ELF-1 (cell line): ENCODE measurements around the gene SPECC1.
A peak's percentile ranks its signal among the peaks of the same experiment; 100 is the strongest.
"Not testable (repeated sequence)": the region's sequence is repeated elsewhere in the genome, so short reads cannot be mapped to it uniquely, and the experiment has no call there.

Source experiments
- DNase-seq: peaks from one replicate; pipeline ENCODE4 v3.0.0-alpha.2; 2016; ENCODE audit warnings: low read depth, low spot score

The SPECC1 gene

DNA sequence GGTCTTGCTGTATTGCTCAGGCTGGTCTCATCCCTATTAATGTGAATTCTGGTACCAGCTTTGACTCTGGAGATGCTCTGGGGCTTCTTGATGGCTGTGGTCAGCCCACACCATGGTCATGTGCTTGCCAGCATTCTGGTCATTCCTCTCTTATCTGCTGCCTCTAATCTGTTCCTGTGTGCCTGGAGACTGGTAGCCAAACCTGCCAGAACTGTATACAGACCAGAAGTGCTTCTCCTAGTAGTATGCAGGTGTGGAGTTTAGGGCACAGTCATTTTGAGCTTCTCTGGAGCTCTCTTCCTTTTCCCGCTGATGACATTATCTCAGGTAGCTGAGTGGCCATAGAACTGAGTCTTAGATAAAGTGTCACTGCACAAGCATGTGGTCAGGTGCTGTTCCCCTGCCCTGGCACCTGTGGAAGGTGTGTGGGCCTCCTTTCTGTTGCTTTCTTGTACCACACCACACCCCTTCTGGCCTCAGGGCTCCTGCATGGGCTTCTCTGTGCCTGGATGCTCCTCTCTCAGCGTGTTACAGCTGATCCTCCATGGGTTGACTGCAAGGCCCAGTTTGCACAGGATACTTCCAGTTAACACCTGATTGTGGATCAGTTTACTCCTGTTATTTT lies 162.7 kb downstream of the SPECC1 start:
- DNase-seq: peak; percentile 79

DNA sequence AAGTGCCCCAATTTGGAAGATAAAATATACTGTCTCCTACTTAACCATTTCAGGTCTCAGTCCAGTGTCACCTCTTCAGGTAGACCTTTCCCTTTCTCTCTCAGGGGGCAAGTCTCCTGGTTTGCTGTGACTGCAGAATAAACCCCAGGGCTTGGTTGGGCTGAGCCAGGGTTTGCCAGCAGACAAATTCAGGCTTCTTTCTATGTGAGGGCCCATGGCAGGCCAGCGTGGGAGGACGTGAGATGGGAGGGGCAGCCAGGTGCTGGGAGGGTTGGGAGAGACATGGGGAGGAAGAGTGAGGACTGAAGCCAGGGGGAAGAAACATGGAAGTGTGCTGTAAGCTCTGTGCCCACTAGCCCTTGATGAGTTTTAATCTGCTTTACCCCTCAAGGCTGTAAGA lies 163.2 kb downstream of the SPECC1 start:
- peak; percentile 78 for DNase-seq

DNA sequence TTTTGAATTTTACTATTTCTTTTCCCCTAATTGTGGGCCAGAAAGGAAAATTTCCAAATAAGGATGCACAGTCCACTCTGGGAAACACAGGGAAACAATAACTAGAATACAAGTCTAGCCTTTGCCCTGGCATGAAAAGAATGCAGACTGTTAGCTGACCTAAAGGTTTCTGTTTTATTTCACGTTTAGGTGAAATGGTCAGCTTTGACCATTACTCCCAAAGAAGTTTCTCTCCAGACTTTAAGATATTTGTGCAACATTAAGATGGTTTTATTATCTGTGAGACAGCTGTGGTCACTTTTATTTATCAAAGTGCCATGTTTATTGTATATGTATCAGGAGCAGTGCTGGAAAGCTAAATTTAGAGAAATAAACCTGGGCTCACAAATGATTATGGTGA lies 163.9 kb downstream of the SPECC1 start:
- DNase-seq: no peak

GRCh38 chr17:20174588-20175265 lies 165.6 kb downstream of the SPECC1 start:
- DNase-seq: peak; percentile 49

- DNase-seq: no peak
These were observed 169.9 kb downstream of the SPECC1 start for GRCh38 chr17:20179041-20179440.

GRCh38 chr17:20180661-20181060 lies 171.5 kb downstream of the SPECC1 start:
- DNase-seq: no peak

DNA sequence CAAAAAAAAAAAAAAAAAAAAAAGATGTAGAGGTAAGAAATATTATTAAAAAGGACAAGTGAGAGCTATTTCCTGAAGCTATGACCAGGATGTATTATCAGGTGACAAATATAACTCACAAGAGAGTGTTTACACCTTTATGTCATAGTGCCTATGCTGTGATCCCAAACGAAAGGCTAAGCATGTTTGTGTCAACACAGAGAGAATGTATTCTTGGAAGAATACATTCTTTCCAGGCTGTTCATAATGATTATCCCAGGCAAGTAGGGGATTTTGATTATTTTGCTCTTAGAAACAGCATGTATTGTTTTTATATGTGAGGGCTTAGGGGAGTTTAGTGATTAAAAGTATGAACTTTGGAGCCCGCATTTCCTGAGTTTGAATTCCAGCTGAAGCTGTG lies 175.0 kb downstream of the SPECC1 start:
- DNase-seq: no peak

- peak; percentile 19 for DNase-seq
These were observed 175.9 kb downstream of the SPECC1 start for GRCh38 chr17:20184977-20185619.

DNA sequence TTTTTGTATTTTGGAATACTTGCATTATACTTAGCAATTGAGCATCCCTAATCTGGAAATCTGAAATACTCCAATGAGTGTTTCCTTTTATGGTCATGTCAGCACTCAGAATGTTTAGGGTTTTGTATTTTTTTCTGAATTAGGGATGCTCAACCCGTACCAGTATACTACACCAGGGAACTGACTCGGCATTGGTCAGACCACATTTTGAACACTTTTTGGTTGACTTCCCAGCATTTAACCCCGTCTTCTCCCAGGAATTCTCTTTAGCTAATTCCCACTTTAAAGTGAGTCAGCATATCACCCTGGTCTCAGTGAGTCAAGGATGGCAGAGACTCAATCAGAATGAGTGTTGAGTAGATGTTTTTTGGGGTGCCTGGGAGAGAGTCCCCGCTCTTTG lies 177.9 kb downstream of the SPECC1 start:
- no peak for DNase-seq

- DNase-seq: peak; percentile 62
These were observed 180.1 kb downstream of the SPECC1 start for GRCh38 chr17:20189302-20189701.

- no peak for DNase-seq
These were observed 180.8 kb downstream of the SPECC1 start for GRCh38 chr17:20189979-20190378.

GRCh38 chr17:20190605-20191004 lies 181.4 kb downstream of the SPECC1 start:
- no peak for DNase-seq

DNA sequence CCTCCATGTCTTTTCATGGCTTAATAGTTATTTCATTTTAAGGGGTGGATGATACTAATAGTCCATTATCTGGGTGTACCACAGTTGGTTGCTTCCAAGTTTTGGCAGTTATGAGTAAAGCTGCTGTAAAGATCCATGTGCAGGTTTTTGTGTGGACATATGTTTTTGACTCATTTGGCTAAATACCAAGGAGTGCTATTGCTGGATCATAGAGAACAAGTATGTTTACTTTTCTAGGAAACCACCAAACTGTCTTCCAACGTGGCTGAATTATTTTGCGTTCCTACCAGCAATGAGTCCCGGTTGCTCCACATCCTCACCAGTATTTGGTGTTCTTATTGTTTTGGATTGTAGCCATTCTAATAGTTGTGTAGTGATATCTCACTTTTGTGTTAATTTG lies 181.9 kb downstream of the SPECC1 start:
- no peak for DNase-seq

DNA sequence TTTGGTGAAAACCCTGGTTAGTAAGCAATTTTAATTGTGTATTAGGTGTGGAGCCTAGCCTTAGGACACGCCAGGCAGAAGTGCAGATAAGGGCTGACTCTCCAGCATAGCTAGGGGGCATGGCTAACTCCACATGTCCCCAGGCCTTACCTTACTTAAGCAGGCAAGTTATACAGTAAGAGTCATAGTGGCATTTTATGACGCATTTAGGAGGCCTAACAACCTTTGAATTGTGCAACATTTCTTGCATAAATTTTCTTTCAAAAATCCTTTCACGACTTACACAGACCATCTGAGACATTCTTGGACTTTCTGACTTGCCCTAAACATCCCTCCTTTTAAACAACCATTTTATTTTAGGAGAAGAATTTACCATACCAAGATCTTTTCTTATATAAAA lies 187.1 kb downstream of the SPECC1 start:
- DNase-seq: not testable (repeated sequence)

GRCh38 chr17:20197272-20197926 lies 188.2 kb downstream of the SPECC1 start:
- DNase-seq: no peak

- DNase-seq: no peak
These were observed 191.0 kb downstream of the SPECC1 start for GRCh38 chr17:20200016-20200795.

GRCh38 chr17:20200865-20201458 lies 191.8 kb downstream of the SPECC1 start:
- no peak for DNase-seq

GRCh38 chr17:20202141-20202621 lies 193.0 kb downstream of the SPECC1 start:
- no peak for DNase-seq

DNA sequence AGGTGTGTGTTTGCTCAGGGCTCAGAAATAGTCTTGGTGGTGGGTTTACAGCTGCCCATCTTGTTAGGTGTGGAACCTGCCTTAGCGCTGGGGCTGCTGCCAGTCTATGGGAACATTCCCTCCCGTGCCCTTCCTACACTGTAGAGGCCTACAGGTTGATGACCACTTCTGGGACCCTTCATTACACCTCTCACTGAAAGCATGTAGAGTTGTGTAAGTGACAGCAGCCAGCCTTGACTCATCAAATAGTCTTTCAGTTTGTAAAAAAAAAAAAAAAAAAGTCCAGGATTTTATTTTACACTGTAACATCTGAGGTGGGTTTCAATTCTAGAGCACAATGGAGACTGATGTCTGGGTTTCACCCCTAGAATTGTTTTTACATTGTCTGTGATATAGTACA lies 193.9 kb downstream of the SPECC1 start:
- no peak for DNase-seq

GRCh38 chr17:20203761-20204263 lies 194.7 kb downstream of the SPECC1 start:
- DNase-seq: no peak

DNA sequence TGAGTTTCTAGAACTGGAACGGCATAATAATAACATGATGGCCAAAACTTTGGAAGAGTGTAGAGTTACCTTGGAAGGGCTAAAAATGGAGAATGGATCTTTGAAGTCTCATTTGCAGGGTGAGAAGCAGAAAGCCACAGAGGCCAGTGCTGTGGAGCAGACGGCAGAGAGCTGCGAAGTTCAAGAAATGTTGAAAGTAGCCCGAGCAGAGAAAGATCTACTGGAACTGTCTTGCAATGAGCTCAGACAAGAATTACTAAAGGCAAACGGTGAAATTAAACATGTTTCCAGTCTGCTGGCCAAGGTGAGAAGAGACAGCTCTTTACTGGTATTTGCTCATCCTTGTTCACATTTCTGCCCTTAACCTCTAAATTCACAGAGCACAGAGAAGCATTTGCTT lies 196.4 kb downstream of the SPECC1 start:
- no peak for DNase-seq
